HCT116 (cell line): ENCODE results near the gene MPP4.

Experiments
- CTCF ChIP-seq, 3 experiments: fragments of 200-600 bp in 1 of 3; sonication (generic) in 1 of 3; IDR thresholded peaks in 2 of 3; conservative IDR thresholded peaks in 1 of 3; 2 replicates each; pipeline ENCODE4 v1.5.1; 2012 to 2017; ENCODE audit warnings: low read depth in 2 of 3, low read length in 2 of 3, antibody characterized with exemption in 1 of 3, borderline replicate concordance in 1 of 3, control low read depth in 1 of 3, mild to moderate bottlenecking in 1 of 3, mixed read lengths in 1 of 3, mixed run types in 1 of 3, moderate library complexity in 1 of 3; ENCODE audit not compliant: insufficient read depth in 1 of 3
- EZH2 ChIP-seq: fragments of 200-600 bp; sonication (generic); IDR thresholded peaks from 2 replicates; pipeline ENCODE4 v1.6.1; 2017; ENCODE audit warnings: antibody characterized with exemption, mixed run types
- SP1 ChIP-seq: IDR thresholded peaks from 2 replicates; pipeline ENCODE4 v1.6.1; 2012; ENCODE audit warnings: low read depth

- TF ChIP-seq CTCF (IDR thresholded peaks at IDR 0.05 in 2 of 3, conservative IDR thresholded peaks at IDR 0.05 in 1 of 3; ENCODE audit: borderline replicate concordance in 1 of 3, insufficient read depth in 1 of 3, low read depth in 2 of 3, low read length in 2 of 3) (no peak), SP1 (no peak), EZH2 (no peak)
These were observed 2.2 kb downstream of the MPP4 start for GRCh38 chr2:201696151-201696659.
